ENCODE data around the gene LTBP1.

The LTBP1 gene

DNA sequence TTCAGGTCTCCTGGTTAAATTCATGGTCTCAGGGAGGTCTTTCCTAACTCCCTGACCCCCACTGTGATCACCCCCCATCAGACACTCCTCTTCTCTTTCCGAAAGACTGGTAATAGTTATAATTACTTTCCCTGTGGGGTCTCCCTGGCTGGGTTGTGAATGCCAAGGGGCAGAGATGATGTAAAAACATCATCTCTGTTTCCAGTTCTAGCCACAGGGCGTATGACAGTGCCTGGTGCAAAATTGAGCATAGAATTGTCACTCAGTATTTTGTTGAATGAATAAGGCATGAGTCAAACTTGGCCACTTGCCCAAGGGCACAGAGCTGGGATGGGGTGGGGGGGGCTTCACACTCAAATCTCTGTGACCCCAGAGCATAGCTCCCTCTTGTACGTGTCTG is 65.2 kb downstream of the LTBP1 start:
- no peak for DNase-seq

- no peak for DNase-seq
Observed at GRCh38 chr2:33013684-33014110, 66.9 kb downstream of the LTBP1 start.

GRCh38 chr2:33014268-33014667 is 67.5 kb downstream of the LTBP1 start:
- no peak for DNase-seq

GRCh38 chr2:33015421-33016142 is 68.8 kb downstream of the LTBP1 start:
- DNase-seq = no peak

GRCh38 chr2:33018271-33018670 is 71.5 kb downstream of the LTBP1 start:
- DNase-seq = no peak

- DNase-seq = no peak
Observed at GRCh38 chr2:33019796-33020195, 73.0 kb downstream of the LTBP1 start.

DNA sequence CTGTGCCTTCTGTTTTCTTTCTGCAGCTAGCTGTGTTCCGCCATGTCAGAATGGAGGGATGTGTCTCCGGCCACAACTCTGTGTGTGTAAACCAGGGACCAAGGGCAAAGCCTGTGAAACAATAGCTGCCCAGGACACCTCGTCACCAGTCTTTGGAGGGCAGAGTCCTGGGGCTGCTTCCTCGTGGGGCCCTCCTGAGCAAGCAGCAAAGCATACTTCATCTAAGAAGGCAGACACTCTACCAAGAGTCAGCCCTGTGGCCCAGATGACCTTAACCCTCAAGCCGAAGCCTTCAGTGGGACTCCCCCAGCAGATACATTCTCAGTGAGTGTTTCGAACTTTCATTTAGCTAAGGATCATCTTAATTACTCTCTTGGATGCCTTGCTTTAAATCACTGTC is 74.1 kb downstream of the LTBP1 start:
- no peak for DNase-seq

GRCh38 chr2:33021542-33022227 is 74.9 kb downstream of the LTBP1 start:
- DNase-seq = no peak

DNA sequence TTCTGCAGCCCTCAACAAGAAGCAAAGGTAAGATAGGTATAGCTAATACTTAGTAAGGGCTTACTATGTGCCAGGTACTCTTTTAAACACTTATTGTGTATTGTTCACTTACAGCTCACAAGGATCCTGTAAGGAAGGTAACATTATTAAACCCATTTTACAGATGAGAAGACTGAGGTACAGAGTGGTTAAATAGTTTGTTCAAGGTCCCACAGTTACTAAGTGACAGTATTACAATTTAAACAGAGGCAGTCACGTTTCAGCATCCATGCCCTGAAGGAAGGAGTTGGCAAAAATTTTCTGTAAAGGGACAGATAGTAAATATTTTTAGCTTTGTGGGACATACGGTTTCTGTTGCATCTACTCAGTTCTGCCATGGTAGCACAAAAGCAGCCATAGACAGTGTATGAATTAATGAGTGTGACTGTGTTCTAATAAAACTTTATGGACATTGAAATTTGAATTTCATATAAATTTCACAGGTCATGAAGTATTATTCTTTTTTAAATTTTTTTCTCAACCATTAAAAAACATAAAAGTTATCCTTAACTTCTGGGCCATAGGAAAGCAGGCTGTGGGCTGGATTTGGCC is 75.7 kb downstream of the LTBP1 start:
- DNase-seq = no peak

DNA sequence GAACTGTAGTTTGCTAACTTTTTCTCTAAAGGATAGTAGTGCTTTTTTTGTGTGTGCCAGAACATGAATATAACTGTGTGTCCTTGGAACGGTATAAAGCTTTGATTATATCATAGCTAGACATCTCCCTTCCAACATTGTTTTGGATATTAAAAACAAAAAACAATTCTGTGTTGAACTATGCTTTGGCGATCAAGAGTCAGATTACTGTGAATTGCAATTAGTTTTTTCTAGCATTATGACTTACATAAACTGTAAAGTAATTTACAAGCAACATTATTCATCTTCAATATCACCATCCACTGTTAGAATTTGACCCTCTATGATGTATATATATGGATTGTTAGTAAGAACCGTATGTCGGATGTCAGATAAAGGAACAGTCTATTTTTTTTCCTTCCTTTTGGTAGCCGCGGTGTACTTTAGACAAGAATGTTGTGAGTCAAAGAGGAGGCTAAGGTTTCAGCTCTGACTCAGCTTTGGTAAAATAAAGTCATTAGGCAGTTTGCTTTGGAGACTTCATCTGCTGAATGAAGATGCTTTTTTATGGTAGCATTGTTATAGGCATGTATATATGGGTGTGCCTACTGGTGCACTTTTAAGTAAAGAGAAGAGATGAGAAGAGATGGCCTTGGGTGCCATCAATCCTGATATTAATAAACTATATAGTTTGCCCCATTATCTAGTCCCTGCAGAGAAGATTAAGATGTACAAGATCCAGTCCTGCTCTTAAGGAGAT is 76.4 kb downstream of the LTBP1 start:
- DNase-seq = no peak

DNA sequence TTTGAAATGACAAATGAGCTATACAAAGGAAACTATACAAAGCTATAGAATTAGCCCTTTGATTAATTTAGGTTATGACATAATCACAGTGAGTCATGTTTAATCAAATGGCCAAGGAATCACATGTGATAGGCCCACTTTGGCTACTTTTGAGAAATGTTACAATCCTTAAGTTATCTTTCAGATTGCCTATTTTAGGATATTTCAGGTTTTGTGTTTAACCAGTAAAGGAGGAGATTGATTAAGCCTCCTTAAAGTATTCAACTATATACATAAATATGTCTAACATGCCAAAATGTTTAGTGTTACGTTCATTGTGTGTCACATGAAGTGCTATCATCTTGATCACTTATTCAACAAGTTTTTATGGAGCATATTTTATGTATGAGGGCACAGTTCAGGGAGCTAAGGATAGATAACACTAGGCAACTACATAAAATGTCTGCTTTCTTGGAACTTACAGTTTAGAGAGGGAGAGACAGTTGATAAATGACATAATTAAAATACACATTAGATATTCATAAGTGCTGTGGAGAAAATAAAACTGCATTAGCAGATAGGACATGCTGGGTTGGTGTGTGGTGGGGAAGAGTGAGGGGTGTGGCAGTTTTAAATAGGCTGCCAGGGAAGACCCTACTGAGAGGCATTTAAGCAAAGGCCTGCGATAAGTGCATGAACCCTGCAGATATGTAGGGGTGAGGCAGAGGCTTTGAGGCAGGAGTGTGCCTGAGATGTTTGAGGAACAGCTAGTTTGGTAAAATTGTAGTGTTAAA is 77.2 kb downstream of the LTBP1 start:
- DNase-seq = no peak

DNA sequence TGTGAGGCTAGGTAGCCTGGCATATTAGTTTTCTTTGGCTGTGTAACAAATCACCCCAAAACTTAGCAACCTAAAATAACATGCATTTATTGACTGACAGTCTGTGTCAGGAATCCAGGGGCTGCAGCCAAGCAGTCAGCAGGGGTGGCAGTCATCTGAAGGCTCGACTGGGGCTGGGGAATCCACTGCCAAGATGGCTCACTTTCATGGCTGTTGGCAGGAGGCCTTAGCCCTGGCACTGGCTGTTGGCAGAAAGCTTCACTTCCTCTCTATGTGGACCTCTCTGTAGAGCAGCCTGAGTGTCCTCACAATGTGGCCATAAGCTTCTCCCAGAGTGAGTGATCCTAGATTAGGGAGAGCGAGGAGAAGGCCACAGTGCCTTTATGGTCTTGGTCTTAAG is 78.0 kb downstream of the LTBP1 start:
- DNase-seq = no peak

DNA sequence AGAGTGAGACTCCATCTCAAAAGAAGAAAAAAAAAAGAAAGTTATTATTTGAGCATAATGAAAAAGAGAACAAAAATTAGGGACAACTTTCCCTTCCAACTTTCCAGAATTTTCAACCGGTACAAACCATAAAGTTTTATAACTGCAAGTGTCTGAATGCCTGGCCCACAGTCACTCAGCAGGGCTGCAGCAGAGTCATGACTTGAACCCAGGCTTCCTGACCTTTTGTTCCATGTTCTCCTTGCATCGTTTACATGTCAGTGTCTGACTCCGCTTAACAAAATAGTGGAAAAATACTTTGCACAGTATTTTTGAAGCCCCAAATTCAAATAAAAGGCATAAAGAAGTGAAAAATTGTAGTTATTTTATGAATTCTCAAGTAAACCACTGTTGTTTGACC is 82.7 kb downstream of the LTBP1 start:
- DNase-seq = no peak

DNA sequence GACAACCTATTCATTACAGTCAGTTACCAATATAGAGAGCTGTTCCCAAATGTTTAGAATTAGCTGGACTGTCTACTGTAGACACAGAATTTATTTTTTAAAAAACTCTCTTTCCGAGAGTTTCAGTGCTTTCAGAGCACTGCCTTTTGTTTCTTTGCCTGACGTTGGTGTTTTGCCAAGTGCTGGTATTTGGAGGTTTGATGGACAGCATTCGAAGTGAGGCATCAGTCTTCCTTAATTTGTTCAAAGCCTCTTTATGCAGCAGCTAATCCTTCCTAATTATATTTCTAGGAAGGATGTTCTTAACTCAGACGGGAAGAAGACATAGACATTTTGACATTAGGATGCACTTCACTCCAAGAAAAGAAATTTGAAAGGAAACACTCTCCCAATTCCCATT is 83.2 kb downstream of the LTBP1 start:
- DNase-seq = no peak

DNA sequence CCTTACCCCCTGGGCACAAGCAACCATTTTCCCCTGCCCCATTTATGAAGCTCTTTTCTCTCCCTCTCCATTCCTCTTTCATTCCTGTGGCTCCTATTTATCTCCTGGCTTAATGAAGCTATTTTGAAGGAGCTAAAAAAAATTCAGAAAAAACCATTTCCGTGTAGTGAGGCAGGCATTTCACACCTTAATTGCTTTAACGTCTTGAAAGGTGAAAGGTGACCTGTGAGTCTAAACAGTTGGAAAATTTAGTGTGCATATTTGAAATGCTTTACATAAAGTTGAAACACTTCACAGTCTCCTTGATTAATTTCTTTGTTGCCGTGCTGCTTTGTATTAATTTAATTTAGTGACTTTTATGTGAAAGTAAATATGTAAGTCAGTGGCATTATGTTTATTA is 83.6 kb downstream of the LTBP1 start:
- DNase-seq = no peak

GRCh38 chr2:33032245-33032644 is 85.5 kb downstream of the LTBP1 start:
- no peak for DNase-seq

GRCh38 chr2:33033606-33034081 is 86.9 kb downstream of the LTBP1 start:
- no peak for DNase-seq

DNA sequence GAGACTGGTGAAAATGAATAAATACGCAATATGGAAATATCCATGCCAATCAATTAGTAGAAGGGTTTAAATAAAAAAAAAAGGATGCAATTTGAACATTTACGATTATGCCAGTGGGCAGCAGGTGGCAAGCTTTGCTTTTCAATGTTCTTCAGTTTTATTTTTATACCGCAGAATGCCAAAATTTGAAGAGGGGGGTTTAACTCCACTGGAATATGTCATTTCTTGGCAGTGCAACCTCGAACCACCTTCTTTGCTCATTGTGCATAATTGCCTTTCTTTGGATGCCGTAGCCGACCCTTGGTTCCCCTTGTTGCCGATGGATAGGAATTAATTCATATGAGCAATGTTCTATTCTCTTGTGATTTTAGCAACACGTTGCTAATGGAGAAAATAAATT is 88.0 kb downstream of the LTBP1 start:
- DNase-seq = no peak

- DNase-seq = no peak
Observed at GRCh38 chr2:33038230-33038629, 91.5 kb downstream of the LTBP1 start.

GRCh38 chr2:33038799-33039198 is 92.0 kb downstream of the LTBP1 start:
- no peak for DNase-seq

DNA sequence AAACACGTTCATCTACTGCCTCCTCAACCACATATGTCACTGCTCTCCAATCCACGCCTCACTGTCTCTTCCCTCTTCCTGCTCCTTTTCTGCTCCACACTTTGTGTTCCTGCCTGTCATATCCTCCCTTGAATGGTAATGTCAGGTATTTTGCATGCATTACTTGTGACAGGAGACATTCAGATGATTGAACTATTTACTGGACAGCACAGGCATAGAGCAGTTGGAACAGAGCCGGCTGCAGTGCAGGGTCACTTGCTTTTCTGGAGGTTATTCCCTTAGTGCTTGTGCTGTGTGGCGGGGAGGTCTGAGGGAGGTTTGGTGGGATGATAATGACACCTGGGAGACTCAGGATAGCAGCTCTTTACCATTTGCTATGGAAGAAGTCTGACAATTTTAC is 93.8 kb downstream of the LTBP1 start:
- no peak for DNase-seq

- DNase-seq = no peak
Observed at GRCh38 chr2:33042265-33042664, 95.5 kb downstream of the LTBP1 start.

DNA sequence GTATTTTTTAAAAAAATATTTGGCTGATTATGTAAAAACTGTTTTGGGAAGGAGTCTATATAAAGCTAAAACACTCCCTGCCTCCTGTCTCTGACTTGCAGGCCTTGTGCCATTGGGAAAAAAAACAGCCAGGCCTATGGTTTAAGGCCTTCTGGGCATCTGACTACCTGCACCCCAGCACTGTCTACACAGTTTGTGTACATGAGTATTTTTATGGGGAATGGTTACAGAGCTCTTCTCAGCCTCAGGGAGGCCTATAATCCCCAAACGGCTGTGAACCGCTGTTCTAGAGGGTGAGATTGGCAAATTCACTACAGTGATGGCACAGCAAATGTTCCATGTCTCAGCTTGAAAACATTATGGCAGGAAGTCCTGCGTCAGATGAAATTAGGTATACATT is 96.1 kb downstream of the LTBP1 start:
- no peak for DNase-seq
